ENCODE measurements around the gene SPATA9. TPM values are rescaled to one million over a fixed set of nuclear protein-coding genes. Genes with fewer than 3 reads are reported as not detected.

The SPATA9 gene
- total RNA-seq, 1 experiment from 2014 or later: not detected

DNA sequence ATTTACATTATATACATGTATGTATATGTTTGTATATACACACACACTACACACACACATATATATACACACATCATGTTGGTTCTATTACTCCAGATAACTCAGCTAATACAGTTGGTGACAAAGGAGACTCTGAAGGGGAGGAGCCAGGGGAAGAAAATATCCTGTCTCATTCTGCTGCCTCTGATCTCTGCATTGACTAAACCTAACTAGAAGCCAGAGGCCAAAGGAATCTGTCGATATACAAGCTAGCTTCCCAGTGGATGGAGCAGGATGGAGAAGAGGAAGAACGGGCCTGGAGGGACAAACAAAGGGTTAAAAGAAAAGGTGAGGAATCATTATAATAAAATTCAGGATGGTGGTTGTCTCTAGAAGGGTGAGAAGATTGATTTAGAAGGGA, 34.6 kb upstream of the SPATA9 start:
- TF ChIP-seq, protein P1, sequence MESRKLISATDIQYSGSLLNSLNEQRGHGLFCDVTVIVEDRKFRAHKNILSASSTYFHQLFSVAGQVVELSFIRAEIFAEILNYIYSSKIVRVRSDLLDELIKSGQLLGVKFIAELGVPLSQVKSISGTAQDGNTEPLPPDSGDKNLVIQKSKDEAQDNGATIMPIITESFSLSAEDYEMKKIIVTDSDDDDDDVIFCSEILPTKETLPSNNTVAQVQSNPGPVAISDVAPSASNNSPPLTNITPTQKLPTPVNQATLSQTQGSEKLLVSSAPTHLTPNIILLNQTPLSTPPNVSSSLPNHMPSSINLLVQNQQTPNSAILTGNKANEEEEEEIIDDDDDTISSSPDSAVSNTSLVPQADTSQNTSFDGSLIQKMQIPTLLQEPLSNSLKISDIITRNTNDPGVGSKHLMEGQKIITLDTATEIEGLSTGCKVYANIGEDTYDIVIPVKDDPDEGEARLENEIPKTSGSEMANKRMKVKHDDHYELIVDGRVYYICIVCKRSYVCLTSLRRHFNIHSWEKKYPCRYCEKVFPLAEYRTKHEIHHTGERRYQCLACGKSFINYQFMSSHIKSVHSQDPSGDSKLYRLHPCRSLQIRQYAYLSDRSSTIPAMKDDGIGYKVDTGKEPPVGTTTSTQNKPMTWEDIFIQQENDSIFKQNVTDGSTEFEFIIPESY (IDR thresholded peaks at IDR 0.05; ENCODE audit: extremely low read depth, insufficient replicate concordance, low read length): no peak
- TF ChIP-seq, protein P2, sequence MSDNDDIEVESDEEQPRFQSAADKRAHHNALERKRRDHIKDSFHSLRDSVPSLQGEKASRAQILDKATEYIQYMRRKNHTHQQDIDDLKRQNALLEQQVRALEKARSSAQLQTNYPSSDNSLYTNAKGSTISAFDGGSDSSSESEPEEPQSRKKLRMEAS (IDR thresholded peaks at IDR 0.05): no peak
- no peak for TF ChIP-seq CEBPB (IDR thresholded peaks at IDR 0.05; ENCODE audit: low read depth)
- TF ChIP-seq ELF1 (IDR thresholded peaks at IDR 0.05; ENCODE audit: borderline replicate concordance, low read depth): no peak
- no peak for TF ChIP-seq YY1 (IDR thresholded peaks at IDR 0.05; ENCODE audit: extremely low read depth, insufficient replicate concordance, low read depth, low read length)
- TF ChIP-seq JUND (IDR thresholded peaks at IDR 0.05): no peak
- TF ChIP-seq, protein P3, sequence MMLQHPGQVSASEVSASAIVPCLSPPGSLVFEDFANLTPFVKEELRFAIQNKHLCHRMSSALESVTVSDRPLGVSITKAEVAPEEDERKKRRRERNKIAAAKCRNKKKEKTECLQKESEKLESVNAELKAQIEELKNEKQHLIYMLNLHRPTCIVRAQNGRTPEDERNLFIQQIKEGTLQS (IDR thresholded peaks at IDR 0.05): no peak
- no peak for TF ChIP-seq EGR1 (IDR thresholded peaks at IDR 0.05; ENCODE audit: low read depth)
- TF ChIP-seq POLR2A (IDR thresholded peaks at IDR 0.05; ENCODE audit: borderline replicate concordance, extremely low read depth, insufficient read depth, insufficient read length): no peak
- no peak for TF ChIP-seq RAD21 (IDR thresholded peaks at IDR 0.05; ENCODE audit: low read depth)
- no peak for TF ChIP-seq SP1 (IDR thresholded peaks at IDR 0.05; ENCODE audit: low read depth)
- no peak overlapping the region for H3K4me3 ChIP-seq (replicated peaks in 1 of 2; ENCODE audit: low read depth in 1 of 2, low read length in 2 of 2)
- no peak overlapping the region for H2AFZ ChIP-seq (ENCODE audit: low read depth, low read length, poor library complexity, severe bottlenecking)
- H3K27ac ChIP-seq (ENCODE audit: low read depth, low read length): no peak overlapping the region
- no peaks in the 10 kb centered on the region for H4K20me1 ChIP-seq (ENCODE audit: insufficient read depth)
- H3K4me1 ChIP-seq (ENCODE audit: control insufficient read depth in 1 of 2, insufficient read depth in 2 of 2, low read length in 2 of 2): peaks cover 33 to 57% of the 10 kb centered on the region in 2 experiments
- DNase-seq (ENCODE audit: low read depth, low spot score) (no peak), ATAC-seq (no peak)
- H3K27me3 ChIP-seq (ENCODE audit: insufficient read depth, low read length): no peaks in the 10 kb centered on the region
- no TSS peak for BruUV-seq (replicated peaks)
- RAD21 ChIA-PET (ENCODE audit: low non-redundant PET in 1 of 2, low total read pairs in 2 of 2, uncharacterized antibody in 2 of 2, unreplicated experiment in 2 of 2): no interaction called here
- no peaks in the 10 kb centered on the region for H3K9me3 ChIP-seq (ENCODE audit: control insufficient read depth in 1 of 2, insufficient read depth in 1 of 2, low read depth in 1 of 2, low read length in 2 of 2)
- CTCF ChIA-PET: no interaction called here
- H3K9me2 ChIP-seq (ENCODE audit: insufficient read depth): no peaks in the 10 kb centered on the region
- H3K36me3 ChIP-seq (ENCODE audit: control insufficient read depth in 1 of 2, insufficient read depth in 2 of 2, low read length in 2 of 2): no peaks in the 10 kb centered on the region
- no peak overlapping the region for H3K9ac ChIP-seq (ENCODE audit: low read length)
- no peak overlapping the region for H3K4me2 ChIP-seq (ENCODE audit: low read length)
- intact Hi-C loops (cut with micrococcal nuclease): no loop called here
- POLR2A ChIA-PET: no interaction called here
- H3K79me2 ChIP-seq (ENCODE audit: insufficient read depth, low read length): no peaks in the 10 kb centered on the region

Measured in HCT116 (cell line).